HepG2 (cell line): ENCODE results near the gene SMG7. TPM values are rescaled to one million over a fixed set of nuclear protein-coding genes. Genes with fewer than 3 reads are reported as not detected.

ENCODE experiments used
- CEBPZ ChIP-seq: IDR thresholded peaks from 2 replicates; pipeline ENCODE4 v1.6.1; 2012; ENCODE audit warnings: low read length, improper control_type of control experiment
- EZH2 ChIP-seq: conservative IDR thresholded peaks from 2 replicates; pipeline ENCODE4 v1.6.1; 2012; ENCODE audit warnings: mild to moderate bottlenecking, low read depth, low read length, moderate library complexity
- FOXK1 ChIP-seq: sonication (generic); formaldehyde crosslinking; IDR thresholded peaks from 2 replicates; pipeline ENCODE4 v1.4.0; 2020; ENCODE audit warnings: low read depth, missing genetic modification reagents, borderline replicate concordance
- JDP2 ChIP-seq: sonication (generic); formaldehyde crosslinking; IDR thresholded peaks from 2 replicates; pipeline ENCODE4 v1.8.1; 2022; ENCODE audit warnings: missing genetic modification reagents, borderline replicate concordance
- KAT7 ChIP-seq: IDR thresholded peaks from 2 replicates; pipeline ENCODE4 v1.6.1; 2018; ENCODE audit warnings: borderline replicate concordance, missing compliant biosample characterization
- MLXIP ChIP-seq: sonication (generic); formaldehyde crosslinking; IDR thresholded peaks from 2 replicates; pipeline ENCODE4 v1.9.0; 2021; ENCODE audit warnings: missing genetic modification reagents, borderline replicate concordance
- MXI1 ChIP-seq: IDR thresholded peaks from 3 replicates; pipeline ENCODE4 v1.6.1; 2012; ENCODE audit warnings: low read depth, low read length, inconsistent platforms, borderline replicate concordance
- NCOA2 ChIP-seq: sonication (generic); formaldehyde crosslinking; IDR thresholded peaks from 2 replicates; pipeline ENCODE4 v1.8.0; 2022; ENCODE audit warnings: inconsistent platforms
- PATZ1 ChIP-seq: sonication (generic); formaldehyde crosslinking; IDR thresholded peaks from 2 replicates; pipeline ENCODE4 v1.4.0; 2020; ENCODE audit warnings: missing genetic modification reagents
- TAF15 ChIP-seq: fragments of 200-400 bp; formaldehyde crosslinking; IDR thresholded peaks from one replicate; pipeline ENCODE4 v1.6.1; 2018; ENCODE audit warnings: mild to moderate bottlenecking, low read depth, low read length; ENCODE audit not compliant: poor library complexity, severe bottlenecking
- ZNF205 ChIP-seq: IDR thresholded peaks from 2 replicates; pipeline ENCODE4 v1.6.1; 2018; ENCODE audit warnings: missing biosample characterization, missing genetic modification reagents
- ZNF251 ChIP-seq: sonication (generic); formaldehyde crosslinking; IDR thresholded peaks from 2 replicates; pipeline ENCODE4 v1.9.0; 2021; ENCODE audit warnings: mild to moderate bottlenecking, missing genetic modification reagents
- ZNF296 ChIP-seq: sonication (generic); formaldehyde crosslinking; conservative IDR thresholded peaks from 2 replicates; pipeline ENCODE4 v1.5.0; 2020; ENCODE audit warnings: mild to moderate bottlenecking, missing genetic modification reagents
- ZNF530 ChIP-seq: sonication (generic); formaldehyde crosslinking; IDR thresholded peaks from 2 replicates; pipeline ENCODE4 v1.5.0; 2020; ENCODE audit warnings: low read depth, mild to moderate bottlenecking, missing genetic modification reagents
- ZNF761 ChIP-seq: sonication (generic); formaldehyde crosslinking; conservative IDR thresholded peaks from 2 replicates; pipeline ENCODE4 v1.4.0; 2020; ENCODE audit warnings: mild to moderate bottlenecking, missing genetic modification reagents
- ZSCAN5A ChIP-seq: sonication (generic); formaldehyde crosslinking; IDR thresholded peaks from 2 replicates; pipeline ENCODE4 v1.8.0; 2022; ENCODE audit warnings: mild to moderate bottlenecking, missing genetic modification reagents, borderline replicate concordance
- ZUFSP ChIP-seq: sonication (generic); formaldehyde crosslinking; IDR thresholded peaks from 2 replicates; pipeline ENCODE4 v1.9.0; 2021; ENCODE audit warnings: missing genetic modification reagents, mild to moderate bottlenecking, borderline replicate concordance
- polyA plus RNA-seq, 8 experiments: library from polyadenylated mRNA; depleted of rRNA in 3 of 8; stranded (reverse) in 7 of 8; unstranded in 1 of 8; fragments of >200 nt; fragmentation: Illumina TruSeq in 4 of 8; extraction: Trizol in 4 of 8; gene quantifications; 2 replicates each; pipeline versions ENCODE4 v1.2.1 to v1.2.3, GENCODE V29; 2011 to 2016; ENCODE audit warnings: low read depth in 4 of 8, missing spikeins in 1 of 8, mixed read lengths in 1 of 8; ENCODE audit not compliant: insufficient read depth in 1 of 8
- total RNA-seq, 5 experiments: library from RNA; depleted of rRNA; stranded (reverse); fragments of >200 nt; fragmentation: Illumina TruSeq; extraction: Trizol; gene quantifications; 2 replicates each; pipeline ENCODE4 v1.2.3, GENCODE V29; 2016; ENCODE audit warnings: low read depth in 1 of 5

The SMG7 gene
- total and polyA plus RNA-seq, 2 of the 13 experiments (the other 11 are each of a cell fraction or from before 2014, with no cell fraction given), result 14.9 to 27.9 TPM

- no peak; the same call in 1 of the 2 replicates for TF ChIP-seq NCOA2 (CRISPR knock-in tag)
- no peak for TF ChIP-seq EZH2
- no peak for TF ChIP-seq CEBPZ
- 0 out of 2 replicates have a peak, but pooled peaks have one; percentile 24 for TF ChIP-seq ZSCAN5A (CRISPR knock-in tag)
- no peak for TF ChIP-seq ZNF205 (CRISPR knock-in tag)
- TF ChIP-seq MXI1, result peak; percentile 98
- TF ChIP-seq TAF15, result no peak
- peak; percentile 78 for TF ChIP-seq PATZ1 (CRISPR knock-in tag)
- no peak for TF ChIP-seq ZNF251 (CRISPR knock-in tag)
- TF ChIP-seq JDP2 (CRISPR knock-in tag), result no peak
- 0 out of 2 replicates have a peak, but pooled peaks have one; percentile 20 for TF ChIP-seq ZNF761
- no peak for TF ChIP-seq ZNF296 (CRISPR knock-in tag)
- TF ChIP-seq ZUFSP (CRISPR knock-in tag), result no peak
- TF ChIP-seq ZNF530 (CRISPR knock-in tag), result no peak
- TF ChIP-seq FOXK1 (CRISPR knock-in tag), result peak; percentile 32; the same call in 1 of the 2 replicates
- TF ChIP-seq MLXIP (CRISPR knock-in tag), result no peak
- TF ChIP-seq KAT7 (CRISPR knock-in tag), result no peak; the same call in 1 of the 2 replicates
Observed at GRCh38 chr1:183471743-183472487, 384 bp upstream of the SMG7 start (continued).
